ENCODE data around the gene RPA1. TPM values are rescaled to one million over a fixed set of nuclear protein-coding genes. Genes with fewer than 3 reads are reported as not detected.

Gene RPA1
- total and polyA plus RNA-seq, 2 of the 4 experiments (the other 2 are of a cell fraction): 38.4 to 48.2 TPM

DNA sequence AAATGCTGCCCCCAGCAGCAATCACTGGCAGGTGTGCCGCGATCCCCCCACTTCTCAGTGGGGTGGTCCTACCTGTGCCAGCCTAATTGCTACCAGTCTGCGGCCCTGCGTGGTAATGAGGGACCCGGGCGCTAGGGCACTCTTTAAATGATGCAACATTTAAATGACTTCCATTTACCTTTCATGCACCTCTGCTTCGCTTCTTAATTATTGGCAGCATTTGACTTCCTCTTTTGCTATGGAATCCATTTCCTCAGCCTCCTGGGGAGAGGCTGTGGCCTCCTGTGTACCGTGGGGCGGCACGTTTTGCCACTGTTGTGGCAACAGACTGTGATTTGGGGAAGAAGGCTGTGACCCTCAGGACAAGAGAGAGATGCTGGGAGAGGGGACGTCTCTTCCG lies 86.1 kb downstream of the RPA1 start:
- no peak overlapping the region for H2BK120ac ChIP-seq (ENCODE audit: low read depth, low read length)
- no peaks in the 10 kb centered on the region for H3K9me3 ChIP-seq (ENCODE audit: control insufficient read depth, insufficient read depth, low read length)
- no peak overlapping the region for H2BK5ac ChIP-seq (ENCODE audit: low read depth, low read length, poor library complexity, severe bottlenecking)
- no peak overlapping the region for H2AK9ac ChIP-seq (replicated peaks; ENCODE audit: low read depth, low read length, poor library complexity)
- no peak overlapping the region for H2BK20ac ChIP-seq (ENCODE audit: low read depth, low read length)
- no peak overlapping the region for H2AK5ac ChIP-seq (ENCODE audit: low read depth, low read length)
- no peaks in the 10 kb centered on the region for H3K79me1 ChIP-seq (ENCODE audit: low read depth in 1 of 2, low read length in 2 of 2)
- no peak overlapping the region for H3K27ac ChIP-seq (ENCODE audit: insufficient read depth, low read length)
- dilution Hi-C loops (cut with HindIII; ENCODE audit: low sequenced_read_pairs, unreplicated experiment): no loop called here
- H4K20me1 ChIP-seq (ENCODE audit: insufficient read depth, low read length): no peaks in the 10 kb centered on the region
- no peak overlapping the region for H2BK15ac ChIP-seq (ENCODE audit: low read depth, low read length)
- H4K5ac ChIP-seq (ENCODE audit: low read depth, low read length): no peak overlapping the region
- ChIA-PET POLR2A (ENCODE audit: unreplicated experiment) (no interaction called here), CTCF (no interaction called here)
- no peaks in the 10 kb centered on the region for H3K36me3 ChIP-seq (ENCODE audit: control insufficient read depth, insufficient read depth, low read length)
- H3K4ac ChIP-seq (ENCODE audit: low read depth, low read length): no peak overlapping the region
- 50% methylated on average over 1 of the region's 12 CpGs; no CpG with 5 or more reads in 1 of the 2 experiments for WGBS, 2 experiments (ENCODE audit: extremely low coverage in 2 of 2, insufficient read length in 1 of 2)
- H3K56ac ChIP-seq (ENCODE audit: extremely low read depth, insufficient read depth, low read length): no peak overlapping the region
- H3K27me3 ChIP-seq (ENCODE audit: control insufficient read depth, insufficient read depth, low read length): peaks cover 74% of the 10 kb centered on the region
- H3K4me2 ChIP-seq (ENCODE audit: low read depth, low read length): no peak overlapping the region
- no peak overlapping the region for H3K9ac ChIP-seq (ENCODE audit: low read depth, low read length)
- H3K9me1 ChIP-seq (ENCODE audit: insufficient read depth, low read length): 0 out of 2 replicates have a peak, but pooled peaks cover 4% of the 10 kb centered on the region
- no peak overlapping the region for H3K23ac ChIP-seq (ENCODE audit: low read depth, low read length)
- intact Hi-C loops (cut with micrococcal nuclease): no loop called here
- H3K18ac ChIP-seq (ENCODE audit: low read depth, low read length): no peak overlapping the region
- in situ Hi-C loops (cut with MboI; ENCODE audit: low sequenced_read_pairs): no loop called here
- no peak overlapping the region for H4K8ac ChIP-seq (ENCODE audit: low read depth in 2 of 2, low read length in 2 of 2)
- H3K4me1 ChIP-seq (ENCODE audit: control insufficient read depth, insufficient read depth, low read length): no peaks in the 10 kb centered on the region
- no peak overlapping the region for H3K14ac ChIP-seq (replicated peaks; ENCODE audit: low read depth, low read length)
- no TSS peak for BruUV-seq (replicated peaks)
- no peak overlapping the region for H3K4me3 ChIP-seq (ENCODE audit: insufficient read depth, low read depth, low read length)
- no peak overlapping the region for H2AFZ ChIP-seq (replicated peaks; ENCODE audit: low read length, poor library complexity)
- TF ChIP-seq CEBPB (IDR thresholded peaks at IDR 0.05; ENCODE audit: low read depth, low read length) (0 out of 2 replicates have a peak, but pooled peaks have one; percentile 12), RFX5 (IDR thresholded peaks at IDR 0.05; ENCODE audit: low read depth, low read length) (no peak)
- H4K91ac ChIP-seq (ENCODE audit: insufficient read depth, low read depth, low read length): no peak overlapping the region
- DNase-seq (no peak), ATAC-seq (ENCODE audit: low read depth) (no peak)

Data from IMR-90 (cell line).